Suprapubic skin (tissue), 4 donors: Measurements from ENCODE around the gene PTK6. TPM values are rescaled to one million over a fixed set of nuclear protein-coding genes. Genes with fewer than 3 reads are reported as not detected.
A peak's percentile ranks its signal among the peaks of the same experiment; 100 is the strongest.

Source experiments
- DNase-seq, 2 donors: peaks; one replicate each; pipeline ENCODE4 v3.0.0-alpha.2; 2019; ENCODE audit warnings: low spot score in 2 of 2
- H3K27ac ChIP-seq: fragments of 200-600 bp; sonication (generic); one replicate; pipeline ENCODE4 v1.5.1; 2019
- H3K27me3 ChIP-seq: fragments of 200-600 bp; sonication (generic); one replicate; pipeline ENCODE4 v1.5.1; 2019
- H3K36me3 ChIP-seq: fragments of 200-600 bp; sonication (generic); one replicate; pipeline ENCODE4 v1.5.1; 2019
- H3K4me1 ChIP-seq: fragments of 200-600 bp; sonication (generic); one replicate; pipeline ENCODE4 v1.5.1; 2019
- H3K4me3 ChIP-seq: fragments of 200-600 bp; sonication (generic); one replicate; pipeline ENCODE4 v1.5.1; 2019; ENCODE audit warnings: mild to moderate bottlenecking
- H3K9me3 ChIP-seq: fragments of 200-600 bp; sonication (generic); one replicate; pipeline ENCODE4 v1.5.1; 2019
- EP300 ChIP-seq: sonication (generic); formaldehyde crosslinking; IDR thresholded peaks from one replicate; pipeline ENCODE4 v1.6.1; 2017; ENCODE audit warnings: antibody characterized with exemption
- POLR2A ChIP-seq, 2 donors: fragments of 450-650 bp; IDR thresholded peaks; one replicate each; pipeline ENCODE4 v1.6.1; 2017; ENCODE audit warnings: antibody characterized with exemption in 2 of 2, mild to moderate bottlenecking in 2 of 2, moderate library complexity in 2 of 2
- POLR2AphosphoS5 ChIP-seq, 3 donors: sonication (generic); formaldehyde crosslinking; IDR thresholded peaks; one replicate each; pipeline ENCODE4 v1.6.1; 2017; ENCODE audit warnings: antibody characterized with exemption in 3 of 3
- WGBS: methylation state at CpG from one replicate; pipeline ENCODE4 v1.1.5; 2018; 5-methylcytosine and 5-hydroxymethylcytosine counted together
- total RNA-seq, 4 donors: library from RNA; depleted of rRNA; stranded (reverse); fragments of >200 nt; gene quantifications; one replicate each; pipeline ENCODE4 v1.1.0, GENCODE V29; 2016
- TF ChIP-seq, protein P1 (sequence below), 2 donors: fragments of 200-600 bp in 1 of 2; fragments of 450-650 bp in 1 of 2; sonication (generic) in 1 of 2; IDR thresholded peaks; one replicate each; pipeline ENCODE4 v1.5.1; 2016 to 2019; ENCODE audit warnings: antibody characterized with exemption in 2 of 2, mild to moderate bottlenecking in 1 of 2, moderate library complexity in 1 of 2

Gene PTK6
- total RNA-seq: 10 to 100 TPM; 58.0 to 70.6 (median 65.6) TPM

DNA sequence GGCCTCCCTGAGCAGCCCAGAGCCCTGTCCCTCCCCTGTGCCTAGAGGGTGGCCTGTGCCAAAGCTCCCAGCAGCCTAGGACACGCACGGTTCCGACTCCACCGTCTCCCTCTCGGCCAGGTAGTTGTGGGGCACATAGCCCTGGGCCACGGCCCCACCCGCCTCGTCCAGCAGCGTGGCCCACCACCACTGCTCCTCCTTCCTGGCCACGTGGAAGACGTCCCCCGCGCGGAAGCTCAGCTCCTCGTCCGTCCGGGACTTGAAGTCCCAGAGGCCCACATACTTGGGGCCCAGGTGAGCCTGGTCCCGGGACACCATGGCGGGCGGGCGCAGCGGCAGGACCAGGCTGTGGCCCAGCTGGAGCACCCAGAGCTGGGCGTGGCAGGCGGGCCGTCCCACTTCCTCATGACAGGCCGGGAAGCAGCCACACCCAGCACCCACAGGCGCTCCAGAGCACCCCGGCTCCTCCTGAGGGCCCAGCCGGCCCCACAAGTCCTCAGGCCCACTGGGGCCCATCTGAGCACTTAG, at the start of gene PTK6:
PTK6 (minus strand) TSS at position 380 of the 528 bp plus-strand sequence; CDS start at position 318, 62 bp downstream.
- WGBS: 50% methylated on average over 10 of the region's 29 CpGs
- Histone ChIP-seq H3K9me3 (no peaks in the 10 kb centered on the region), H3K27me3 (peaks cover 7% of the 10 kb centered on the region), H3K4me1 (peaks cover 85% of the 10 kb centered on the region), H3K36me3 (no peaks in the 10 kb centered on the region), H3K27ac (peak within 1 kb of the TSS; percentile 87), H3K4me3 (peak within 1 kb of the TSS; percentile 49)
- peak in 1 of 2 donors; percentile 7 for TF ChIP-seq POLR2A (IDR thresholded peaks at IDR 0.05)
- TF ChIP-seq EP300: no peak
- no peak for DNase-seq

DNA sequence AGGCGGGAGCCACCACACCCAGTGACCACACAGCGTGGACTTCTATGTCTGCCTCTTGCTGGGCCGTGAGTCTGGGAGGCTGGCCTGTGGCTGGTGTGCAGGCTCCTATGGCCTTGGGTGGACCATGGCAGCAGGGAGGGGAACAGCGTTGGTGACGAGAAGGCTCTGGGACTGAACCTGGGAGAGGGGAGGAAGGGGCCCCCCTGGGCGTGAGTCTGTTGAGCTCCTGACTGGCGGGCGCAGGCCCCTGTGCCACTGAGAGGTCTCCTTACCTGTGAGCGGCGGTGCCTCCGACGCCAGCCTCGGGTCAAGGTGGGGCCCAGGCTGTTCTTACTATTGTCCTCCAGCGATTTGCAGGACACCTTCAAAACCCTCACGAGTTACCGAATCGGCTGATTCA, 49.6 kb upstream of the PTK6 start:
- Histone ChIP-seq H3K27ac (no peak overlapping the region), H3K9me3 (no peaks in the 10 kb centered on the region), H3K36me3 (peaks cover 32% of the 10 kb centered on the region), H3K27me3 (no peaks in the 10 kb centered on the region), H3K4me1 (no peaks in the 10 kb centered on the region), H3K4me3 (no peak overlapping the region)
- TF ChIP-seq, protein P1, sequence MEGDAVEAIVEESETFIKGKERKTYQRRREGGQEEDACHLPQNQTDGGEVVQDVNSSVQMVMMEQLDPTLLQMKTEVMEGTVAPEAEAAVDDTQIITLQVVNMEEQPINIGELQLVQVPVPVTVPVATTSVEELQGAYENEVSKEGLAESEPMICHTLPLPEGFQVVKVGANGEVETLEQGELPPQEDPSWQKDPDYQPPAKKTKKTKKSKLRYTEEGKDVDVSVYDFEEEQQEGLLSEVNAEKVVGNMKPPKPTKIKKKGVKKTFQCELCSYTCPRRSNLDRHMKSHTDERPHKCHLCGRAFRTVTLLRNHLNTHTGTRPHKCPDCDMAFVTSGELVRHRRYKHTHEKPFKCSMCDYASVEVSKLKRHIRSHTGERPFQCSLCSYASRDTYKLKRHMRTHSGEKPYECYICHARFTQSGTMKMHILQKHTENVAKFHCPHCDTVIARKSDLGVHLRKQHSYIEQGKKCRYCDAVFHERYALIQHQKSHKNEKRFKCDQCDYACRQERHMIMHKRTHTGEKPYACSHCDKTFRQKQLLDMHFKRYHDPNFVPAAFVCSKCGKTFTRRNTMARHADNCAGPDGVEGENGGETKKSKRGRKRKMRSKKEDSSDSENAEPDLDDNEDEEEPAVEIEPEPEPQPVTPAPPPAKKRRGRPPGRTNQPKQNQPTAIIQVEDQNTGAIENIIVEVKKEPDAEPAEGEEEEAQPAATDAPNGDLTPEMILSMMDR (IDR thresholded peaks at IDR 0.05): no peak
- TF ChIP-seq POLR2A (IDR thresholded peaks at IDR 0.05) (no peak), EP300 (no peak), POLR2AphosphoS5 (IDR thresholded peaks at IDR 0.05) (no peak)
- 95% methylated on average over 13 of the region's 17 CpGs for WGBS
- DNase-seq: no peak

DNA sequence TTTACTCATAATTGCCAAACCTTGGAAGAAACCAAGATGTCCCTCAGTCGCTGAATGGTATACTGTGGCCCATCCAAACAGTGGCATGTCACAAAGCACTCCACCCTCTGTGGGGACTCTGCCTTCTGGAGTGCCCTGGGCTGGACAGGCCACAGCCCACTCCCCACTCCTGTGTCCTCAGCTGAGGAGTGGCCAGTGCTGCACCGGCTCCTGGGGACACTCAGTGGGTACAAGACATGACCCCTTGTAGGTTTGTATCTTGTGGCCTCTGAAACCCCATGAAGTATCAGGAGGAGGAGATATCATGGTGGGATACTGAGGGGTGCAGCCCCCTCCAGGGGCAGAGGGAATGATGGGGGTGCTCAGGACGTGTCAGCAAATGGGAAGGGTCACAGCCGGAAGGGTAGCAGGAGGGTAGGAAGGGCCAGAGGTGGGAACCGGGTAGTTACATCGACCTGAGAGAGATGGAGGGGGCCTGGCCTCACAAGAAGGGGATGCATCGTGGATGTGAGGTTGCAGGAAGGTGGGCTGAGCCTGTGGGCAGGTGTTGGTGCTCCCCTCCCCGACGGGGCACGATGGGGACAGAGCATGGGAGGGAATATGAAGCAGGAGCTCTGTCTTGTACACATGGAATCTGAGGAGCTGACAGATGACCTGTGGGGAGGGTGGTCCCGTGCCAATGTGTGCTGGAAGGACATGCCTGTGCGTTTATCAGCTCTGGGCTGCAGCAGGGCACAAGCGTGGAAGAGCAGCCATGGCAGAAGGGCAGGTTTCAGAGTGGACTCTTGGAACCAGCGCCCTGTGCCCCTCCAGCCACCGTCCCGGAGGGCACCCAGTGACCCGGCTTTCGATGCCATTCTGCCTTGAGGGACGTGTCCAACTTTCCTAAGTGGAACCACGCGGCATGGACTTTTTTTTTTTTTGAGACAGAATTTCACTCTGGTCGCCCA, 48.7 kb upstream of the PTK6 start:
- no peak overlapping the region for H3K27ac ChIP-seq
- no peak overlapping the region for H3K4me3 ChIP-seq
- H3K4me1 ChIP-seq: no peaks in the 10 kb centered on the region
- peaks cover 25% of the 10 kb centered on the region for H3K36me3 ChIP-seq
- TF ChIP-seq, protein P1 (IDR thresholded peaks at IDR 0.05): no peak
- no peak for TF ChIP-seq POLR2A (IDR thresholded peaks at IDR 0.05)
- no peak for TF ChIP-seq POLR2AphosphoS5 (IDR thresholded peaks at IDR 0.05)
- no peak for TF ChIP-seq EP300
- no peak for DNase-seq
- 79% methylated on average over 21 of the region's 22 CpGs for WGBS
- H3K9me3 ChIP-seq: no peaks in the 10 kb centered on the region
- H3K27me3 ChIP-seq: no peaks in the 10 kb centered on the region

DNA sequence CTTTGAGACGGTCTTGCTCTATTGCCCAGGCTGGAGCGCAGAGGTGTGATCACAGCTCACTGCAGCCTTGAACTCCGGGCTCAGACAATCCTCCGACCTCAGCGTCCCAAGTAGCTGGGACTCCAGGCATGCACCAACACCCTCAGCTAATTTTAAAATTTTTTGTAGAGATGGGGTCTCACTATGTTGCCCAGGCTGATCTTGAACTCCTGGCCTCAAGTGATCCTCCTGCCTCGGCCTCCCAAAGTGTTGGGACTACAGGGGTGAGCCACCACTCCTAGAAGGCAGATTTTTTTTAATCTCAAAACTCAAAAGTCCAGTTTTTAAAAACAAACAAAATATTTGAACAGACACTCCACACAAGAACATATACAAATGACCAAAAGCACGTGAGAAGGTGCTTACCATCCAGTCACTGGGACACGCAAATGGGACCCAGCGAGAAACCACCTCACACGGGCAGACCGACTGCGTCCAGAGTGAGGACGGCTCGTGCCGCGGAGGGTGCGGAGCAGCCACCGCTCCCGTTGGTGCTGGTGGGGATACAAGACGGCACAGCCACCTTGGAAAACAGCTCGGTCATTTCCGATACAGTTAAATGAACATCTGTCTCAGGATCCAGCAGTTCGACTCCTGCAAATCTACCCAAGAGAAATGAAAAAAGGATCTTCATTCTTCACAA, 45.3 kb upstream of the PTK6 start:
- no peaks in the 10 kb centered on the region for H3K9me3 ChIP-seq
- H3K4me1 ChIP-seq: no peaks in the 10 kb centered on the region
- H3K4me3 ChIP-seq: no peak overlapping the region
- no peak for TF ChIP-seq POLR2A (IDR thresholded peaks at IDR 0.05)
- TF ChIP-seq, protein P1 (IDR thresholded peaks at IDR 0.05): no peak
- TF ChIP-seq EP300: no peak
- TF ChIP-seq POLR2AphosphoS5 (IDR thresholded peaks at IDR 0.05): no peak
- no peaks in the 10 kb centered on the region for H3K36me3 ChIP-seq
- H3K27ac ChIP-seq: no peak overlapping the region
- whole genome bisulfite sequencing: 90% methylated on average over 22 of the region's 23 CpGs
- peaks cover 3% of the 10 kb centered on the region for H3K27me3 ChIP-seq
- no peak for DNase-seq

DNA sequence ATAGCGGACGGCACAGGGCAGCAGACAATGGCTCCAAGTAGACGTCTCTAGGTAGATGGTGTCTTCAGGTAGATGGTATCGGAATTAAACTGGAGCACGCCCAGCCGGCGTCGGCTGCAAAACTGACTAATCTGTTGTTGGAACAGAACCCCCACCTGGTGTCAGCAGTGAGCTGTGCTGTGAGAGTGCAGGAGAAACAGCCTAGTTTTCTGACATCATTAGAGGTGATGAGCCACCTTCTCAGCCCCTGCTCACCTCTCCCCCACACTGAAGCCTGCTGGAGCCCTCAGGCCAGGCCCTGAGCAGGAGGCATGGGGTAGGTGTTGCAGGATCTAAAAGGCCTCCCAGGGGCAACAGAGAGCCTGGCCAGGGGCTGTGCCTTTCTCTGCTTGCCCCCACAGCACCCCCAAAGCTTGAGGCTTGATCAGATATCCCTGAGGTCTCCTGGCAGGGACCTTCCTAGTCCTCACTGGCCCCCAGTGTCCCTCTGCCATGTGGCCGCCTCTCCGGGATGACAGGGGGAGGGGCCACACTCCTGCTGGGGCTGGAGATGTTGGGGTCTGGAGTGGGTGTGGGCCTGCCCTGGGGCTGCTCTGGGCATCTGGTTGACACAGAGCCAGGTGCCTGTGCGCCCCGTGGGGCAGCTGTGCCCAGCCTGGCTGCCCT, 43.8 kb upstream of the PTK6 start:
- Histone ChIP-seq H3K36me3 (no peaks in the 10 kb centered on the region), H3K9me3 (no peaks in the 10 kb centered on the region), H3K4me1 (no peaks in the 10 kb centered on the region), H3K27me3 (peaks cover 3% of the 10 kb centered on the region), H3K27ac (no peak overlapping the region), H3K4me3 (no peak overlapping the region)
- peak in 1 of 2 donors; percentile 62 for DNase-seq
- 48% methylated on average over 10 of the region's 12 CpGs for WGBS
- no peak for TF ChIP-seq EP300
- TF ChIP-seq, protein P1 (IDR thresholded peaks at IDR 0.05): peak in 1 of 2 donors; percentile 49
